Keratinocyte (primary cell): ENCODE results near the gene STK24.

Source experiments
- CTCF ChIP-seq, 3 experiments: IDR thresholded peaks in 1 of 3; conservative IDR thresholded peaks in 1 of 3; optimal IDR thresholded peaks in 1 of 3; 2 replicates in 2 of 3; 3 replicates in 1 of 3; pipeline versions ENCODE3 to v1.5.1; 2011; ENCODE audit warnings: low read length in 3 of 3, mild to moderate bottlenecking in 3 of 3, moderate library complexity in 2 of 3, control low read depth in 1 of 3, inconsistent platforms in 1 of 3; ENCODE audit not compliant: insufficient read depth in 2 of 3; ENCODE audit errors: extremely low read depth in 1 of 3
- EZH2 ChIP-seq: IDR thresholded peaks from one replicate; pipeline ENCODE4 v1.6.1; 2012; ENCODE audit warnings: inconsistent platforms, mild to moderate bottlenecking, low read length, moderate library complexity

GRCh38 chr13:98460516-98460915 is 116.4 kb downstream of the STK24 start:
- TF ChIP-seq CTCF (optimal IDR thresholded peaks at IDR 0.05 in 1 of 3, IDR thresholded peaks at IDR 0.05 in 1 of 3, conservative IDR thresholded peaks at IDR 0.05 in 1 of 3; ENCODE audit: extremely low read depth in 1 of 3, insufficient read depth in 2 of 3, low read length in 3 of 3) (no peak), EZH2 (no peak)
